GM11168 (cell line): ENCODE measurements around the gene RFX3.
"Not testable (repeated sequence)": the region's sequence is repeated elsewhere in the genome, so short reads cannot be mapped to it uniquely, and the experiment has no call there.

Experiments
- in situ Hi-C: fragments of 300-500 bp; cut with MboI; formaldehyde crosslinking; loops from one replicate; pipeline ENCODE4 v1.12.0; 2022; ENCODE audit warnings: low sequenced_read_pairs; ENCODE audit not compliant: unreplicated experiment

The RFX3 gene

GRCh38 chr9:3370715-3371114 is 155.1 kb downstream of the RFX3 start:
- in situ Hi-C loops, result no loop called here

DNA sequence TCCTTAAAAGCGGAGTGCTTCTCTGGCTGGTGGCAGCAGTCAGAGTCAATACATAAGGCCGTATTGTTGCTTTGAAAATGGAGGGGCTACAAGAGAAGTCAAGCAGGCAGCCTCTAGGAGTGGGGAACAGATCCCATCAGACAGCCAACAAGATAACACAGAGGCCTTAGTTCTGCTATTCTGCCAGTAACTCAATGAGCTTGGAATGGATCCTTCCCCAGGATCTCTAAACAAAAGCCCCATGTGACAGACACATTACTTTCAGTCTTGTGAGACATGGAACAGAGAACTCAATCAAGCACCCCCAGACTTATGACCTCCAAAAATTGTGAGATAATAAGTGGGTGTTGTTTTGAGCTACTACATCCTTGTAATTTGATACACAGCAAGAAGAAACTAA is 158.6 kb downstream of the RFX3 start:
- in situ Hi-C loops, result no loop called here

DNA sequence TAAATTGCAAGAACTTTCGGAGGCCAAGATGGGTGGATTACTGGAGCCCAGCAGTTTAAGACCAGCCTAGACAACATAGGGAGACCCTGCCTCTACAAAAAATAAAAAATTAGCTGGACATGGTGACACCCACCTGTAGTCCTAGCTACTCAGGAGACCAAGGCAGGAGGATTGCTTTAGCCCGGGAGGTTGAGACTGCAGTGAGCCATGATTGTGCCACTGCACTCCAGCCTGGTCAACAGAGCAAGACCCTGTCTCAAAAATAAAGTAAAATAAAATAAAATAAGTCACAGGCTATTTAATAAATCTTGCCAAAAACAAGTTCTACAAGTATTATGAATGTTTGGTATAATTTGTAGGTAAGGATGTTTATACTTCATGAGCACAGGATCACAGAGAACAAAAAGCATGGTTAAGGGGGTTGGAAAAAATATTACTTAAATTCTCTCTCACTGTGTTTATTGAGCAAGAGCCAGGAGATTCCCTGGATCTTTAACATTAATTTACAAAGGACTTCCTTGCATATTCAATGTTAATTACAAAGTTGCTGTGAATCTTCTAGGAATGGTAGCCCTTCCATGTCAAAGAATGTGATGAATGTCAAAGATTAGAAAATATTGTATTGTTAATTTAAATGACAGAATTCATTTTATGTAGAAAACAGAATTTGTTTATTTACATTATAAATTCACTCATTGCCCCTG is 164.0 kb downstream of the RFX3 start:
- in situ Hi-C loops, result no loop called here

- in situ Hi-C loops, result no loop called here
Observed at GRCh38 chr9:3361116-3361515, 164.7 kb downstream of the RFX3 start.

DNA sequence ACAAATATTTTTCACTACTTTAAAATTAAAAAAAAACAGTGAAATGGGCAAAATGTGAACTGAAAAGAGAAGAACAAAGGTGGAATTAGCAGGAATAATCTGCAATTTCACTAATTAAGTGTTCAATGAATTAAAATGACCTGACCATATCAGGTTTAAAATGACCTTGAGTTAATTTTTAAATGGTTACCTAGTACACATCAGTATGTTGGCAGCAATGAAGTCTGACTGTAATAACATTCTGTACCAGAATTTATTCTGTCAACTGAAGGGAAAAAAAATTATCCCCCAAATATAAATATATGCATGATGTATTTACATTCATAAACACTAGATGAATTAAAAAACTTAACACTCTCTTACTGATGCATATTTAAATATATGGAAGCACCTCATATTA is 165.6 kb downstream of the RFX3 start:
- in situ Hi-C loops, result no loop called here

GRCh38 chr9:3359778-3360177 is 166.0 kb downstream of the RFX3 start:
- in situ Hi-C loops, result no loop called here

GRCh38 chr9:3359048-3359692 is 166.6 kb downstream of the RFX3 start:
- in situ Hi-C loops, result no loop called here

GRCh38 chr9:3348169-3348568 is 177.6 kb downstream of the RFX3 start:
- in situ Hi-C loops, result no loop called here

DNA sequence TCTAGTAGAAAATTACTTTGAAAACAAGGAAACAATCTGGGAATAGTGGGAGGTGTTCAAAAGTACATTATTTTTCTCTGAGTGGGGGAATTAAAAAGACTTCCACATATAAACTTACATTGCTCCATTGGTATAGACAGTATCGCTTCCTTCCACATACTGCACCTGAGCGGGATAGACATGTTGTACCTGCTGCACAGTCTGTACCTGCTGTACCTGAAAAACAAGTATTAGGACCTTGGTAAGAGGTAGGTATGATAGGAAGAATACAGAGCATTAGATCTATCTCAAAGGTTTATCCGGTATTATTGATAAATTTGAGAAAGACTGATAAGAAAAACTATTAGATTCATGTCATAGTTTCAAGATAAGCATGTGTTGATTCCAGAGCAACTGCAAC is 179.3 kb downstream of the RFX3 start:
- in situ Hi-C loops, result no loop called here

DNA sequence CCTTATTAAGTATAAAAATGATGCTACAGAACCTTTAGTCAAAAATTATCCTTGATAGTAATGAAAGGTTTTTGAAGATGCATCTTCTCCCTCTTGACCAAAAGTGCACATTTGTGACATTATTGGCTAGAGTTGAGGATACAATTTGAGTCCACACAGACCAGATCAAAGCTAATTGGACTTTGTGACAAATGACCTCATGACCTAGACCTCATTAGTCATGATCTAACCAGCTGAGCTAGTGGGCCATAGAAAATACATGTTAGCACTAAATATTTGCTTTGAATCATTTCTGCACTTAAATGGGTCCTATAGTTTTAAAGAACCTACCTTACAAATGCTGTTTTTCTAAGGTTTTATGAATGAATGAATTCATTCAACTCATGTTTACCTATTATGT is 182.1 kb downstream of the RFX3 start:
- in situ Hi-C loops, result no loop called here

- in situ Hi-C loops, result no loop called here
Observed at GRCh38 chr9:3342159-3342777, 183.5 kb downstream of the RFX3 start.

- in situ Hi-C loops, result no loop called here
Observed at GRCh38 chr9:3337515-3338225, 188.1 kb downstream of the RFX3 start.

GRCh38 chr9:3336951-3337350 is 188.8 kb downstream of the RFX3 start:
- in situ Hi-C loops, result no loop called here

DNA sequence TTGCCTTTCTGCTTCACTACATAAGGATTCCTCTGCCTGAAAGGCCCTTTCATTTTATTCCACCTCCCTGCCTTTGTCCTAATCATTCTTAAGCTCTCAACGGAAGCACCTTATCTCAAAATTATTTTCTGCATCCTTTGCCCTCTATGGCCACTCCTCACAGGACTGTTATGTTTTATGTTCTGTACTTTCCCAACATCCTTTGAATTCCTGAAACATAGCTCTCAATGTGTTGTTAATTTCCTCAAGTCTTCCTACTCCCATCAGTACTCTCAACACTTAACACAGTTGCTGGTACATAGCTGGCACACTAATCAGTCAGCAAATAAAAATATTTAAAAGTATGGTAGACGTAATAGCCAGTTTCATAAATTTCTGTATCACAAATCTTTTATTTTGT is 193.0 kb downstream of the RFX3 start:
- in situ Hi-C loops, result no loop called here

- in situ Hi-C loops, result no loop called here
Observed at GRCh38 chr9:3331801-3332200, 194.0 kb downstream of the RFX3 start.

DNA sequence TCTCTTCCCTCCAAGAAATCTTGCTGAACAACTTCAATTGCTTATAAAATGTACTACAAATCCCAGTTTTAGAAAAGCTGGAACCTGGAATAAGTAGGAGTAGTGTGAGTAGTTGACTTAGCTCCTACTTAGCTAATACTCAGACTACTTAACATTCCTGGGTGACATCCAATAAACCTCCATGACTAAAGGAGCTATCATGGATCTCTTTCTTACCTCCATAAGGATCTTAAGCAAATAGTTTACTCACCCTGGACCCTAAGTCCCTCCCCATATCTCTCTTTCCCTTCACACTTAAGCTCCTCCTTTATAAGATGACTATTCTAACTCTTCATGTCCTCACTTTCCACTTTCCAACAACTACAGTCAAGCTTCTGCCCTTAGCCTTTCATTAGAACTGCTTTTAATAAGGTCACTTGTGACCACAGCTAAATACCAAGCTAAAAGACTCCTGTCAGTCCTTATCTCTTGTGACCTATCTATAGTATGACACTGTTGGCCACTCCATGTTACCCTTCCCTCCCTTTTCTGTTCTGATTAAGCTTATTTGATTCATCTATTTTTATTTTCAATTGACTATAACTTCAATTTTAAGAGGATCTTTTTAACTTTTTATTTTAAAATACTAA is 194.9 kb downstream of the RFX3 start:
- in situ Hi-C loops, result no loop called here

GRCh38 chr9:3329361-3329760 is 196.4 kb downstream of the RFX3 start:
- in situ Hi-C loops, result no loop called here

DNA sequence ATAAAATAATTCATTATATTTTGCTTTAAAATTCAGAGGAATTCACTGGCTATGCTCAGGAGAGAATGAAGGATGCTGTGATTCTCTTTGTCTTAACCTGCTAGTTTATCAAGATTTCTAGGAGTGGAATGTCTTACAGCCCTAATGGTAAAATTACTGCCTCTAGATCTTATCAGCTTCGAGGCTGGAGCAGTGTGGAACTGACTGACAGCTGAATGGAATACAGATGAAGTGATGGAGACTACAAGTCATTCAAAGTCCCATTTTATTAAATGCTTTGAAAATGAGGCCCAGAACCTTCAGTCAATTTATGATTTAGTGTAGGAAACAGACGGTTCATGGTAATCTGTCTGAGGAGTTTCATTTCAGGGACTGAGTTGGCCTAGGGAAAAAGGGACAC is 202.1 kb downstream of the RFX3 start:
- in situ Hi-C loops, result no loop called here

- in situ Hi-C loops, result no loop called here
Observed at GRCh38 chr9:3321186-3321585, 204.6 kb downstream of the RFX3 start.

GRCh38 chr9:3312595-3312994 is 213.2 kb downstream of the RFX3 start:
- in situ Hi-C loops, result not testable (repeated sequence)

DNA sequence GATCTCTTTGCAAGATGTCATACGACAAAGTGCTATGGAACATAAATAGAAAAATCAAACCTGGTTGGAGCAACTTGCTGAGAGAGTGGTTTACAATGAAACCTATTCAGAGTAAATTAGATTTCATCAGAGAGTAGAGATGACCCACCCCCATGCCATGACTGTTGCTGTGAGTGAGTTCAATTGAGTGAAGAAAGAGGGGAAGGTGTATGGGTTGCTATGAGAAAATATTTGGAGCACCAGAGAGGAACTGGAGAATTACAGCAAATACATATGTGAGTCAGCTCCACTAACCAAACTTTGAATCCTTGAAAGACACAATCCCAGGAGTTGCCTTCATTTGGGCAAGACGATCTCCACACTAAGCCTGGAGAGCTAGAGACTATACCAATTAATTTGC is 217.2 kb downstream of the RFX3 start:
- in situ Hi-C loops, result no loop called here
